ENCODE results near the gene LDLR. TPM values are rescaled to one million over a fixed set of nuclear protein-coding genes. Genes with fewer than 3 reads are reported as not detected.

The LDLR gene
- total and polyA plus RNA-seq, 11 donors, result 4.3 to 45.9 (median 19.0) TPM

- H3K27me3 ChIP-seq, result no peaks in the 10 kb centered on the region
- ATAC-seq, result peak in 2 of 4 donors; percentile 3 to 5
- peaks cover 0 to 7% (median 0%) of the 10 kb centered on the region in 12 donors for H3K9me3 ChIP-seq
- WGBS, 4 donors, result 79 to 87% (median 85%) methylated on average over 13 of the region's 13 CpGs
- H3K4me1 ChIP-seq, result peaks cover 3 to 43% (median 33%) of the 10 kb centered on the region in 12 donors
- H3K27ac ChIP-seq, result peak overlapping the region; percentile 69 to 88 (median 82)
- peaks cover 0 to 63% (median 53%) of the 10 kb centered on the region in 9 donors for H3K36me3 ChIP-seq
- TF ChIP-seq CTCF (IDR thresholded peaks at IDR 0.05) (no peak), POLR2A (IDR thresholded peaks at IDR 0.05) (no peak)
- intact Hi-C loops (cut with DNase I), result loop anchor here in 1 of 10 donors (2.0 kb wide), 1 partner anchor 23 kb away; no protein-coding TSS in a partner anchor
- no peak for DNase-seq
- H3K4me3 ChIP-seq, result peak overlapping the region in 3 of 12 donors; percentile 12 to 13 (median 12)
Observed at GRCh38 chr19:11165486-11166030, 76.3 kb downstream of the LDLR start.

- intact Hi-C loops (cut with DNase I), result no loop called here
- TF ChIP-seq POLR2A (IDR thresholded peaks at IDR 0.05) (no peak), CTCF (IDR thresholded peaks at IDR 0.05) (no peak)
- peak; percentile 38 to 76 (median 57) for DNase-seq
- Histone ChIP-seq H3K4me3 (no peak overlapping the region), H3K4me1 (peaks cover 3 to 43% (median 33%) of the 10 kb centered on the region in 12 donors), H3K27ac (peak overlapping the region; percentile 29 to 88 (median 82)), H3K36me3 (peaks cover 0 to 72% (median 63%) of the 10 kb centered on the region in 9 donors), H3K9me3 (no peaks in the 10 kb centered on the region), H3K27me3 (no peaks in the 10 kb centered on the region)
- peak; percentile 20 to 51 (median 28) for ATAC-seq
- 69 to 75% (median 71%) methylated on average over 26 of the region's 26 CpGs for WGBS, 4 donors
Observed at GRCh38 chr19:11166281-11167142, 77.2 kb downstream of the LDLR start.

- no peak overlapping the region for H3K4me3 ChIP-seq
- H3K36me3 ChIP-seq, result peaks cover 0 to 91% (median 81%) of the 10 kb centered on the region in 9 donors
- DNase-seq, result no peak
- H3K4me1 ChIP-seq, result peaks cover 3 to 43% (median 31%) of the 10 kb centered on the region in 12 donors
- no peak for ATAC-seq
- peak overlapping the region in 4 of 12 donors; percentile 1 to 86 (median 12) for H3K27ac ChIP-seq
- 75 to 94% (median 91%) methylated on average over 6 to 7 of the region's 7 CpGs for WGBS, 4 donors
- TF ChIP-seq CTCF (IDR thresholded peaks at IDR 0.05), result no peak
- no peak for TF ChIP-seq POLR2A (IDR thresholded peaks at IDR 0.05)
- H3K27me3 ChIP-seq, result no peaks in the 10 kb centered on the region
- intact Hi-C loops (cut with DNase I), result no loop called here
- H3K9me3 ChIP-seq, result no peaks in the 10 kb centered on the region
Observed at GRCh38 chr19:11168568-11168967, 79.3 kb downstream of the LDLR start.

All from heart left ventricle (tissue), 16 donors.